Fibroblast of skin of abdomen (primary cell): ENCODE data around the gene KCNIP1. TPM values are rescaled to one million over a fixed set of nuclear protein-coding genes. Genes with fewer than 3 reads are reported as not detected.

ENCODE experiments used
- DNase-seq: peaks from one replicate; pipeline ENCODE4 v3.0.0-alpha.2; 2013
- polyA plus RNA-seq, 2 experiments: library from polyadenylated mRNA; unstranded; fragments of 120-200 nt; gene quantifications; one replicate each; pipeline ENCODE4 v1.2.1, GENCODE V29; 2013; ENCODE audit not compliant: insufficient read length in 2 of 2

KCNIP1 gene
- not detected for polyA plus RNA-seq (2013, experiment 1 of 2; ENCODE audit: insufficient read length)
- not detected for polyA plus RNA-seq (2013, experiment 2 of 2; ENCODE audit: insufficient read length)

GRCh38 chr5:170503990-170504596, at the start of gene KCNIP1:
Gene KCNIP1, plus strand, starts transcription at chr5:170504020.
- peak; percentile 9 for DNase-seq

- no peak for DNase-seq
Observed at GRCh38 chr5:170463426-170463825, 40.4 kb upstream of the KCNIP1 start.

- DNase-seq, result no peak
Observed at GRCh38 chr5:170464280-170465127, 39.3 kb upstream of the KCNIP1 start.

- DNase-seq, result no peak
Observed at GRCh38 chr5:170466553-170466952, 37.3 kb upstream of the KCNIP1 start.

GRCh38 chr5:170466988-170467707, 36.7 kb upstream of the KCNIP1 start:
- peak; percentile 90 for DNase-seq

GRCh38 chr5:170468633-170469285, 35.1 kb upstream of the KCNIP1 start:
- no peak for DNase-seq

- no peak for DNase-seq
Observed at GRCh38 chr5:170469414-170469813, 34.4 kb upstream of the KCNIP1 start.

- no peak for DNase-seq
Observed at GRCh38 chr5:170470275-170470674, 33.5 kb upstream of the KCNIP1 start.

GRCh38 chr5:170470808-170471404, 32.9 kb upstream of the KCNIP1 start:
- no peak for DNase-seq

GRCh38 chr5:170471551-170472178, 32.2 kb upstream of the KCNIP1 start:
- no peak for DNase-seq

GRCh38 chr5:170473642-170474041, 30.2 kb upstream of the KCNIP1 start:
- no peak for DNase-seq

GRCh38 chr5:170474489-170475274, 29.1 kb upstream of the KCNIP1 start:
- no peak for DNase-seq

- DNase-seq, result peak; percentile 40
Observed at GRCh38 chr5:170475294-170476000, 28.4 kb upstream of the KCNIP1 start.

GRCh38 chr5:170476704-170477103, 27.1 kb upstream of the KCNIP1 start:
- DNase-seq, result peak; percentile 16

GRCh38 chr5:170477906-170478305, 25.9 kb upstream of the KCNIP1 start:
- no peak for DNase-seq

- no peak for DNase-seq
Observed at GRCh38 chr5:170478306-170478705, 25.5 kb upstream of the KCNIP1 start.

- DNase-seq, result peak; percentile 48
Observed at GRCh38 chr5:170479484-170479883, 24.3 kb upstream of the KCNIP1 start.

- DNase-seq, result no peak
Observed at GRCh38 chr5:170480260-170480659, 23.6 kb upstream of the KCNIP1 start.

- no peak for DNase-seq
Observed at GRCh38 chr5:170481849-170482248, 22.0 kb upstream of the KCNIP1 start.

GRCh38 chr5:170482511-170482910, 21.3 kb upstream of the KCNIP1 start:
- peak; percentile 52 for DNase-seq
